Caki2 (cell line): ENCODE results near the gene SRP19. TPM values are rescaled to one million over a fixed set of nuclear protein-coding genes. Genes with fewer than 3 reads are reported as not detected.
"Not testable (repeated sequence)": the region's sequence is repeated elsewhere in the genome, so short reads cannot be mapped to it uniquely, and the experiment has no call there.

Source experiments
- DNase-seq: peaks from one replicate; pipeline ENCODE4 v3.0.0-alpha.2; 2015; ENCODE audit warnings: low read depth
- in situ Hi-C: cut with HindIII; loops from 2 replicates; pipeline ENCODE4 v1.10.0; 2016; ENCODE audit warnings: low sequenced_read_pairs, low pct_unique_long_range_greater_than_20kb, mixed read lengths
- total RNA-seq: library from RNA; depleted of rRNA; stranded (reverse); fragments of >200 nt; shearing (Covaris generic); gene quantifications from 2 replicates; pipeline ENCODE4 v1.2.3, GENCODE V29; 2014; ENCODE audit warnings: low replicate concordance; rRNA removed

SRP19 gene
- 30.7 and 61.6 TPM in 2 replicates for total RNA-seq

- peak; percentile 87 for DNase-seq
- in situ Hi-C loops: no loop called here
Observed at GRCh38 chr5:112860929-112861637, at the start of gene SRP19. Gene SRP19, plus strand, starts transcription at chr5:112861287. Its CDS starts 90 bp downstream, at chr5:112861377.

- DNase-seq: no peak
- in situ Hi-C loops: no loop called here
Observed at GRCh38 chr5:112812549-112812948, 48.5 kb upstream of the SRP19 start.

GRCh38 chr5:112820246-112820645 is 40.8 kb upstream of the SRP19 start:
- DNase-seq: no peak
- in situ Hi-C loops: no loop called here

- no peak for DNase-seq
- in situ Hi-C loops: no loop called here
Observed at GRCh38 chr5:112822456-112822855, 38.6 kb upstream of the SRP19 start.

- DNase-seq: no peak
- in situ Hi-C loops: no loop called here
Observed at GRCh38 chr5:112823181-112823580, 37.9 kb upstream of the SRP19 start.

GRCh38 chr5:112823656-112824055 is 37.4 kb upstream of the SRP19 start:
- no peak for DNase-seq
- in situ Hi-C loops: no loop called here

GRCh38 chr5:112824197-112824596 is 36.9 kb upstream of the SRP19 start:
- in situ Hi-C loops: no loop called here
- no peak for DNase-seq

- no peak for DNase-seq
- in situ Hi-C loops: no loop called here
Observed at GRCh38 chr5:112830378-112830777, 30.7 kb upstream of the SRP19 start.

- no peak for DNase-seq
- in situ Hi-C loops: no loop called here
Observed at GRCh38 chr5:112833971-112834370, 27.1 kb upstream of the SRP19 start.

GRCh38 chr5:112844489-112844888 is 16.6 kb upstream of the SRP19 start:
- in situ Hi-C loops: no loop called here
- no peak for DNase-seq

- in situ Hi-C loops: no loop called here
- no peak for DNase-seq
Observed at GRCh38 chr5:112846556-112846955, 14.5 kb upstream of the SRP19 start.

- DNase-seq: no peak
- in situ Hi-C loops: no loop called here
Observed at GRCh38 chr5:112847306-112847705, 13.8 kb upstream of the SRP19 start.

- in situ Hi-C loops: no loop called here
- DNase-seq: peak; percentile 60
Observed at GRCh38 chr5:112848116-112848811, 12.8 kb upstream of the SRP19 start.

- in situ Hi-C loops: no loop called here
- DNase-seq: no peak
Observed at GRCh38 chr5:112849912-112850311, 11.2 kb upstream of the SRP19 start.

- no peak for DNase-seq
- in situ Hi-C loops: no loop called here
Observed at GRCh38 chr5:112854651-112855050, 6.4 kb upstream of the SRP19 start.

- in situ Hi-C loops: no loop called here
- no peak for DNase-seq
Observed at GRCh38 chr5:112857866-112858265, 3.2 kb upstream of the SRP19 start.

- in situ Hi-C loops, DNase-seq: not testable (repeated sequence)
Observed at GRCh38 chr5:112860571-112860928, 537 bp upstream of the SRP19 start.

- in situ Hi-C loops: no loop called here
- no peak for DNase-seq
Observed at GRCh38 chr5:112861638-112861985, 525 bp downstream of the SRP19 start.

- no peak for DNase-seq
- in situ Hi-C loops: no loop called here
Observed at GRCh38 chr5:112862085-112862484, 998 bp downstream of the SRP19 start.

- in situ Hi-C loops: no loop called here
- DNase-seq: no peak
Observed at GRCh38 chr5:112863549-112863948, 2.5 kb downstream of the SRP19 start.
